Stimulated activated CD8-positive, alpha-beta memory T cell treated with anti-CD3 and anti-CD28 coated beads, Interleukin-15, amount 100 ng/mL, for 24 hours (primary cell): ENCODE data around the gene RPRD1B.
A peak's percentile ranks its signal among the peaks of the same experiment; 100 is the strongest.
"Not testable (repeated sequence)": the region's sequence is repeated elsewhere in the genome, so short reads cannot be mapped to it uniquely, and the experiment has no call there.

Source experiments
- DNase-seq: peaks from one replicate; pipeline ENCODE4 v3.0.0-alpha.2; 2020; ENCODE audit warnings: low read depth

RPRD1B gene

GRCh38 chr20:38001173-38001875 is 32.2 kb upstream of the RPRD1B start:
- no peak for DNase-seq

GRCh38 chr20:38001981-38002380 is 31.6 kb upstream of the RPRD1B start:
- DNase-seq = no peak

- no peak for DNase-seq
These were observed 31.1 kb upstream of the RPRD1B start for GRCh38 chr20:38002422-38002821.

- no peak for DNase-seq
These were observed 29.1 kb upstream of the RPRD1B start for GRCh38 chr20:38004416-38004815.

GRCh38 chr20:38005903-38006302 is 27.6 kb upstream of the RPRD1B start:
- DNase-seq = no peak

GRCh38 chr20:38007526-38007925 is 26.0 kb upstream of the RPRD1B start:
- no peak for DNase-seq

GRCh38 chr20:38008233-38008944 is 25.2 kb upstream of the RPRD1B start:
- DNase-seq = no peak

GRCh38 chr20:38009416-38009815 is 24.1 kb upstream of the RPRD1B start:
- DNase-seq = not testable (repeated sequence)

- DNase-seq = no peak
These were observed 21.9 kb upstream of the RPRD1B start for GRCh38 chr20:38011696-38012095.

- no peak for DNase-seq
These were observed 21.2 kb upstream of the RPRD1B start for GRCh38 chr20:38012332-38012731.

- DNase-seq = no peak
These were observed 19.7 kb upstream of the RPRD1B start for GRCh38 chr20:38013887-38014286.

- no peak for DNase-seq
These were observed 15.6 kb upstream of the RPRD1B start for GRCh38 chr20:38017959-38018358.

GRCh38 chr20:38018385-38018784 is 15.2 kb upstream of the RPRD1B start:
- DNase-seq = no peak

- DNase-seq = no peak
These were observed 12.3 kb upstream of the RPRD1B start for GRCh38 chr20:38021087-38021772.

- DNase-seq = no peak
These were observed 10.2 kb upstream of the RPRD1B start for GRCh38 chr20:38023181-38024001.

GRCh38 chr20:38024496-38024895 is 9.1 kb upstream of the RPRD1B start:
- no peak for DNase-seq

GRCh38 chr20:38029453-38029852 is 4.1 kb upstream of the RPRD1B start:
- DNase-seq = no peak

GRCh38 chr20:38031957-38032356 is 1.6 kb upstream of the RPRD1B start:
- no peak for DNase-seq

- DNase-seq = peak; percentile 37
These were observed 789 bp upstream of the RPRD1B start for GRCh38 chr20:38032585-38033329.

- DNase-seq = no peak
These were observed 633 bp downstream of the RPRD1B start for GRCh38 chr20:38034108-38034649.

- no peak for DNase-seq
These were observed 1.4 kb downstream of the RPRD1B start for GRCh38 chr20:38034961-38035360.
